Right lung (tissue), 5 donors: ENCODE results near the gene ANKRD40. TPM values are rescaled to one million over a fixed set of nuclear protein-coding genes. Genes with fewer than 3 reads are reported as not detected.
"Not testable (repeated sequence)": the region's sequence is repeated elsewhere in the genome, so short reads cannot be mapped to it uniquely, and the experiment has no call there.

Source experiments
- DNase-seq, 2 donors: peaks; one replicate each; pipeline ENCODE4 v3.0.0-alpha.2; 2013
- polyA plus RNA-seq, 5 donors: library from polyadenylated mRNA; unstranded; fragments of 120-200 nt; gene quantifications; one replicate each; pipeline versions ENCODE4 v1.2.1 to v1.2.3, GENCODE V29; 2013; ENCODE audit warnings: inconsistent platforms in 1 of 5, low replicate concordance in 1 of 5; ENCODE audit not compliant: insufficient read length in 5 of 5, insufficient read depth in 1 of 5

ANKRD40 gene
- polyA plus RNA-seq, 5 donors = 42.8 to 51.4 (median 47.3) TPM

DNA sequence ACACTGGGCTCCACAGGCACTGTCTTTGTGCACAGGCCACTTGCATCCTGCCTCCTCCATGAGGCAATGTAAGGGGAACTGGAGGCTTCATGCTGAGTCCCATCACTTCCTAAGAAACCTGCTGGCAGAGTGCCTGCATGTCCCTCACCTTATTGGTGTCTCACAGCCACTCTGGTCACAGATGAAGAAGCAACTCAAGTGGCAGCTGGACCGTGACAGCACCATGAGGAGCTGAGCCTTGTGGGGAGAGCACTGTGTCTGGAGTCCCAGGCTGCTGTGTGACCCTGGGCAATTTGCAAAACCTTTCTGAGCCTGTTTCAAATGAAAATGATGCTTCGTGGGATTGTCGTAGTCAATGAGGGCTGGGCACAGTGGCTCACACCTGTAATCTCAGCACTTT, 19.5 kb downstream of the ANKRD40 start:
- DNase-seq = no peak

DNA sequence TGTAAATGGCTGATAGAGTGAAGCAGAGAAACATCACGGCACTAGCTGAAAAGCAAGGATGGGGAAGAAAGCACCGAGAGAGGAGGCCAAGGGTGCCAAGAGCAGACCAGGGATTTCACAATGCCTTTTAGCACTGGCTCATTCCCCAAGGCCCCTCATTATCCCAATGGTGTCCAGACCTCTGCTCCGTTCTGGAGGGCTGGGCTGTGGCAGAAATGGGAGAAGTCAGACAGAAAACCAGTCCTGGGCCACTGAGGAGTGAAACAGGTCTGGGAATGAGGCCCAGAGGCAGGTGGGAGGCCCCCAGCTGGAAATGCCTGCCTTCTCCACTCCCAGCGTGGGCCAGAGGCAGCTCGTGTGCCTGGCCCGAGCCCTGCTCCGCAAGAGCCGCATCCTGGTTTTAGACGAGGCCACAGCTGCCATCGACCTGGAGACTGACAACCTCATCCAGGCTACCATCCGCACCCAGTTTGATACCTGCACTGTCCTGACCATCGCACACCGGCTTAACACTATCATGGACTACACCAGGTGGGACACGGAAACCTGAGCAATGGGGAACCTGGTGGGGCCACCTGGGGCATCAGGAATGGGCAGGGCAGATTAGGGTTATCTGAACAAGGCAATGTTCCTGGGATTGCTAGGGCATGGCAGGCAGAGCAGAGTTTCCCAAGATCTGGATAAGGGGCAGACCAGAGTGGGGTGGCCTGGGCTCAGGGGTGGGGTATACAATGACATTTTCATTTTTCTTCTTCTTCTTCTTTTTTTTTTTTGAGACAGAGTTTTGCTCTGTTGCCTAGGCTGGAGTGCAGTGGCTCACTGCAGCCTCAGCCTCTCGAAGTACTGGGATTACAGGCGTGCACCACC, 20.3 kb downstream of the ANKRD40 start:
- DNase-seq = no peak

DNA sequence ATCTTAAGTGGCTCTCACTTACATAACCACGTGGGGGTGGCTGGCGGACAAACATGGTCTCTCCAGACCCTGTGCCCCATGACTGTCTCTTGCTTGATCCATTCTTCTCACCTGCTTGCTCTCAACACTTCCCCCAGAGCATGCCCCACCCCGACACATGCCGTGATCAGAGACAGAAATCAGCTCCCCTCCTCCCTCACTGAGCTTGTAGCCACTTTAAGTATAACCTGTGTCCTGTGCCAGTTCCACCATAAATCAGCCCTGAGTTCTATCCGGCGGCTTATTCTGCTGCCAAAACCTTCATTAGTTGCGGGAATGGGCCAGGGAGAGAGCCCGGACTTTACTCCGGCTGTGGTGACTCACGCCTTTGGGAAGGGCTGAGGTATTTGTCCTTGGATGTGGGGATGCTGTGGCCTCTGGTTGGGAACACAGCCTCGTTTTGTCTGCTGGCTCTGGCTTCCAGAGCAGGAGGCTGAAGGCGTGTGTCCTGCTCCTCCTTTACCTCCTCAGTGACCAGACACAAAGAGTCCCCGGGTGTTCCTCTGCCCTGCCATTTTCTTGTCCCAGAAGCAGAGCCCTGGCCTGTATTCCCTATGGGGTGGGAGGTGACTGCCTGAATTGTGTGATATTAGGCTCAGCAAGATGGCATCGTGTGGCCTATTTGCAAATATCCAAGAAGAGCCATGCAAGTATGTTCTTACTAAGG, 21.1 kb downstream of the ANKRD40 start:
- no peak for DNase-seq

DNA sequence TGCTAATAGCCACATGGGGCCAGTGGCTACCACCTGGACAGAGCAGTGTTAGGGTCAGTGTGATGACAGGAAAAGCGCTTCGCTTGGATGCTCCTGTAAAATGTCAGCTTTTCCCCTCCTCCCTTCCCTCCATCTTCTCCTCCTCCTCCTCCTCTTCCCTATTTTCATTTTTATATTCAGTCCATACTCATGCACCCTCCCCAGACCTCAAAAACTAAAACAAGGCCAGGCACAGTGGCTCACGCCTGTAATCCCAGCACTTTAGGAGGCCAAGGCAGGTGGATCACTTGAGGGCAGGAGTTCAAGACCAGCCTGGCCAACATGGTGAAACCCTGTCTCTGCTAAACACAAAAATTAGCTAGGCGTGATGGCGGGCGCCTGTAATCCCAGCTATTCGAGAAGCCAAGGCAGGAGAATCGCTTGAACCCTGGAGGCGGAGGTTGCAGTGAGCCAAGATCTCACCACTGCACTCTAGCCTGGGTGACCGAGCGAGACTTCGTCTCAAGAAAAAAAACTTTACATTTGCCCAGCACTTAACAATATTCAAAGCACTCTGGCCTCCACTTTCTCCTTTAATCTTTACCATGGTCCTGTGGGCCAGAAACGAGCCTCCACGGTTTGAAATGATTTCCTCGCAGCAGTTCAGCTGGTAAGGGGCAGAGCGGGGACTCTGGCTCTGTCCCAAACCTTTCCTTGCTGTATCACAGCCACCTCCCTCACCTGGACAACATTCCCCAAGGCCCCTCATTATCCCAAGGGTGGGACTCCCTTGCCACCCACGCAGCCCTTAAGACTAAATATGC, 21.8 kb downstream of the ANKRD40 start:
- no peak for DNase-seq

DNA sequence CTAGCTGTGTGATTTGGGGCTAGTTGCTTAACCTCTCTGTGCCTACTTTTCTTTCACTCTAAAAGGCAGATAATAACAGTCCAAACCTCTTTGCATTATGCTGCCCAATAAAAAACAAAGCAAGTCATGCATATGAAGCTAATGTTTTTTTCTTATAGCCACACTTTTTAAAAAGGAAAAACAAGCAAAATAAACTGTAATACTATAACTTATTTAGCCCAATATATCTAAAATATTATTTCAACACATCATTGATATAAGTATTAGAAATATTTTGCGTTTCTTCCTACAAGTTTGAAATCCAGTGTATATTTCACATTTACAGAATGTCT, 22.4 kb downstream of the ANKRD40 start:
- DNase-seq = no peak

DNA sequence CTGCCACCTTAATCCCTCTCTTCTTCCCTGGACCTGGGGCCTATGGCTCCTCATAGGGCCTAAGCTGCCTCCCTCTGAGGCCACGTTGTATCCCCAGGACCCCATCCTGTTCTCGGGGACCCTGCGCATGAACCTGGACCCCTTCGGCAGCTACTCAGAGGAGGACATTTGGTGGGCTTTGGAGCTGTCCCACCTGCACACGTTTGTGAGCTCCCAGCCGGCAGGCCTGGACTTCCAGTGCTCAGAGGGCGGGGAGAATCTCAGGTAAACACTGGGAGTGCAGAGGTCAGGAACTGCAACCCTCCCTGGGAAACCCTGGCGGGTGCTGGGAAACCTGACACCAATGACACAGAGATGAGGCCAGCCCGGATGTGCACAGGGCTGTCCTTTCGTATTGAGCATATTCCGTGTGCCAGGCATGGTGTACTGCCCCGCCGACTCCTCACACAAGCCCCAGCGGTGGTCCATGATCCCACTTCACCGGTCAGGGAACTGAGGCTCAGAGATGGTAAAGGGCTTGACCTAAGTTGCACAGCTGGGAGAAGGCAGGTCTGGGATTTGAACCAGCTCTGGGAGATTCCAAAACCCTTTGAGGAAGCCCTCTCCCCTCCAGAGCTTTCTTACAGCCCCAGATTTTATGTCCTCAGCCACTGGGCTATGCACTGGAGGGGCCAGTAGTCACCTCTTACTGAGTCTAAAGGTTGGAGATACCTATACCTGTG, 22.9 kb downstream of the ANKRD40 start:
- DNase-seq = no peak

DNA sequence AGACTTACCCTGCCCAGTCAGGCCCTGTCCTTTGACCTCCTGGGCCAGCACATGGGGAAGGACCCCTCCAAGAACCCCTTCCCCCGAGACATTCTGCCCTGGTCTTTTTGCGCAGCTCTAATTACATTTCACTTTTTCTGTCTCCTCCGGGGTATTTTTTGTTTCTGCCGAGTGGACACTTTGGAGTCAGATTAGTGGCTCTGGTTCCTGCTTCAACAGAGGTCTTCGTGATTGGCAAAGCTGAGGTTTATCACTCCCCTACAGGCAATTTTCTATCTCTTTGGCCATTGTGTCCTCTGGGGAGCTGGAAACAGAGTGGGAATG, 23.5 kb downstream of the ANKRD40 start:
- no peak for DNase-seq

DNA sequence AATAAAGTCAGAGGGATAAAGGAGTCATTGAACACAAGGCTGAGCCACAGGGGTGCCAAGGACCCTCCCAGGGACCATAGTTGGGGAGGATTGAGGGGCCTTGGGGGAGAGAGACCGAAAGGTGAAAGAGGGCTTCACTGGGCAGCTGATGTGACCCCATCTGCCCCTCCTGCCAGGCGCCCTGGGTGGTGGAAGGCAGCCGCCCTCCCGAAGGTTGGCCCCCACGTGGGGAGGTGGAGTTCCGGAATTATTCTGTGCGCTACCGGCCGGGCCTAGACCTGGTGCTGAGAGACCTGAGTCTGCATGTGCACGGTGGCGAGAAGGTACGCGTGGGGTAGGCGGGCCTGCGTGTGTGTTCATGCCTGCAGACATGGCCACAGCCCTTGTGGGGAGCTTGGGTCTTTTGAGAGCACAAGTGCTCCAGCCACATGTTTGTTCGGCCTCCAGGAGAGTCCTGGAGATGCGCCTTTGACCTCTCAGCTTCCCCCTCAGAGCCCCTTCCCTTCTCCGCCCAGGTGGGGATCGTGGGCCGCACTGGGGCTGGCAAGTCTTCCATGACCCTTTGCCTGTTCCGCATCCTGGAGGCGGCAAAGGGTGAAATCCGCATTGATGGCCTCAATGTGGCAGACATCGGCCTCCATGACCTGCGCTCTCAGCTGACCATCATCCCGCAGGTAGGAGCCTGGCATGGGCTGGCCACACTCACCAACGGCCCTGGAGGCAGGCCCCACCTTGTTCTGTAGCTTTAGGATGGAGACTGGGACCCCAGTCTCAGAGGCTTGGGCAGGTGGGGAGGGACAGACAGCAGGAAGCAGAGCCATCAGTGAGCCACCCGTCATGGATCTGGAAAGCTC, 24.1 kb downstream of the ANKRD40 start:
- no peak for DNase-seq

DNA sequence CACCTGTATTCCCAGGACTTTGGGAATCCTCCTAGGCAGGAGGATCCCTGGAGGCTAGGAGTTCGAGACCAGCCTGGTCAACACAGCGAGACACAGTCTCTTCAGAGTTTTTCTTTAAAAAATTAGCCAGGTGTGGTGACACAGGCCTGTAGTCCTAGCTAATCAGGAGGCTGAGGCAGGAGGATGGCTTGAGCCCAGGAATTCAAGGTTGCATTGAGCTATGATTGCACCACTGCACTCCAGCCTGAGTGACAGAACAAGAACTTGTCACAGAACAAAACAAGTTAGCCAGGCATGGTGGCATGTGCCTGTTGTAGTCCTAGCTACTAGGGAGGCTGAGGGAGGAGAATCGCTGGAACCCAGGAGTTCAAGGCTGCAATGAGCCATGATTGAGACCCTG, 24.8 kb downstream of the ANKRD40 start:
- DNase-seq = no peak

DNA sequence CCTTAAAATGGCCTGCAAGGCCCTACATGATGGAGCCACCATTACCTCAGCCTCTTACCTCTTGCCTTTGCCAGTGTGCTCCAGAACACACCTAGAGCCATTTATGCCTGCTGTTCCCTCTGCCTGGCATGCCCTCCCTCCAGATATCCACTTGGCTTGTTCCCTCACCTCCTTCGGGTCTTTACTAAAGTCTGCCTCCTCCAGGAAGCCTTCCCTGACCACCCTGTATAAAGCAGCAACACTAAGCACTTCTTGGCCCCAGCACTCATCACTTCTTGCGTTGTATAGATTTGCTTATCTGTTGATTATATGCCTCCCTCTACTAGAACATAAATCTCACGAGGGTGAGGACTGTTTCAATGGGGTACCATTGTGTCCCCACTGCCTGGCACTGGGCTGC, 25.3 kb downstream of the ANKRD40 start:
- no peak for DNase-seq

DNA sequence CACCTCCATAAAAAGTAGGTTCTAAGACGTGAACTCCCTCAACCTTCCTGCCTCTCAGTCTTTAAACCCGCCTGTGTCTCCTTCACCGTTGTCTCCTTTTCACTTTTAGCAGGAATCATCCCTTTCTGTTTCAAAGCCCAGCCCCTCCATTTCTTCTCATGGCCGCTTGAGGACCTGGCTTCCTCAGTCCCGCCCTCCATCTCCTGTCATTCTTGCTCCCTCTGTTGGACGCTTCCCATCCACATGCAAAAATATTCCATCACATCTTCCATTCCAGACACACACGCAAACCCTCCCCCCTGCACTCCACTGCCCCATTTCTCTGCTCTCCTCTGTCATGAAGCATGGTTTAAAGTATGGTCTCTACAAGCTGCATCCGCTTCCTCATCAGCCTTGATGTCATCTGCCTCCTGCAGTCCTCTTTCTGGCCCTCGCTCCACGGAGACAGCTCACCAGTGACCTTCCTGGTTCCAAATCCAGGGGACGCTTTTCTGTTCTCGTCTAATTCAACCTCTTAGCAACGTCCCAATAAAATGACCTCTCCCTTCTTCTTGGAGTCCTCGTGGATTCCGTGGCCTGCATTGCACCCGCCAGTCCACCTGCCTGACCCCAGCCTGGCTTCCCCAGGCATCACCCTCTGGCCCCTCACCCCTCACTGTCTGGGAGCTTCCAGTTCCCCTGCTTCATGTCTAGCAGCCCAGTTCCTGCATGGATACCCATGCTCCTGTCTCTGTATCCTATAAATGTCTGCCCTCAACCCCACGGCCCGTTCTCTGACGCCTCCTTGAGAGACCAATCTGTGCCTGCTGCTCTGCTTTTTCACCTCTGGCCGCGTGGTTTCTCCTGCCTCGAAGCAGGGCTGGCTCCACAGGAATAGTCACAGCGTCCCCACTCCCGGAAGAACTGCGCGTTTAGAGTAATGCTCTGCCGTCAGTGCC, 26.2 kb downstream of the ANKRD40 start:
- peak; percentile 55 to 71 for DNase-seq

DNA sequence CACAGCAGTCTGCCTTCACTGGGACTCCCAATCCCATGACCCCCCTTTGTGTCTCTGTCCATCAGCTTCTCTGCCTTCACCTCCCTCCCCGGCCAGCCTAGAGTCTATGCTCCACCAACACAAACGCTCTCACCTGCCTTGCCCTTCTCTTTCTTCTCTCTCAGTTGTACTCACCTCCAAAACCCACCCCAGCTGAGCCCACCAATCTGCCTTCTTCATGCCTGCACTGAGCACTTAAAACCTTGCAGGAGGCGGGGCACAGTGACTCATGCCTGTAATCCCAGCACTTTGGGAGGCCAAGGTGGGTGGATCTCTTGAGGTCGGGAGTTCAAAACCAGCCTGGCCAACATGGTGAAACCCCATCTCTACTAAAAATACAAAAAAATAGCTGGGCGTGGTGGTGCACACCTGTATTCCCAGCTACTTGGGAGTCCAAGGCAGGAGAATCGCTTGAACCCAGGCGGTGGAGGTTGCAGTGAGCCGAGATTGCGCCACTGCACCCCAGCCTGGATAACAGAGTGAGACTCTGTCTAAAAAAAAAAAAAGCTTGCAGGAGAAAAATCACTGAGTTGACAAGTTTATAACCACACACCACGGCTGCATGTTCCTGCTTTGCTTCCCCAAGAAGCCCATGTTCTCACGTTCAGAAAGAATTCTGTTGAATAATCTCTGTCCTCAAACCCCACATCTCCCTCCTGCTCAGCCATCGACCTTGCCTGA, 27.0 kb downstream of the ANKRD40 start:
- DNase-seq = not testable (repeated sequence)

DNA sequence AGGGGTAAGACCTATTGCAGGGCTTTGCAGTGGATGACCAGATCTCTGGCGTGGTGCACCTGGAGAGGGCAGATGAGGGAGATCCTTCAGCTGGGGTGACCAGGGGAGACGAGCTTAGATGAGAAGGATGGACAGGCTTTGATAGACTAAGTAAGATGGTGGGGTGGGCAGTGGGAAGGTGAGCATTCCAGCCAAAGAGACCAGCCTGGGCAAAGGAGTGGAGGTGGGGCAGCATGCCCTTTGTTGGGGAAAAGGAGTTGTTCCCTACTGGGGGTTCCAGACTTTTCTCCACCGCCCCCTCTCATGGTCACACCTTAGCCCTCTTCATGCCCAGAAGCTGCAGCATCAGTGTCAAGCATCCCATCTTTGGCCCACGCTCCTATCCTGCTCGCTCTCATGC, 27.6 kb downstream of the ANKRD40 start:
- DNase-seq = no peak

DNA sequence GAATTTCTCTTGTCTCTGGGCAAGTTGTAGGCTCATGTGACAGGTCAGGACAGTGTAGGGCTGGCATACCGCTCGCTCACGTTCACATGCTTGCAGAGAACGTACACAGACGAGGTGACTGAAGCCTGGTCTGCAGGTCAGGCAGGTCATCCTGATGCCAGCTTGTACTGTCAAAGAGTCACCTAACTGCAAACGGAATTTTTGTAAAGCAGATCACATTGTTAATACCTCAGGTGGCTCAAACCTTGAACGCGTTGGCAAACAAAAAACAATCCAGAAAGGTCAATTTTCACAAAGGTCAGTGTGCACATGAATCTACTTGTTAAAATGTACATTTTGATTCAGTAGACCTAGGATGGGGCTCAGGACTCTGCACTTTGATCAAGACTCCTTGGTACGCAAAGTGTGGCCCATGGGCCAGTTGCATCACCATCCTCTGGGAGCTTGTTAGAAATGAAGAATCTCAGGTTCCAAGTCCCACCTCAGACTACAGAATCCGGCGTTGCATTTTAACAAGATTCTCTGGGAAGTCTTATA, 28.6 kb downstream of the ANKRD40 start:
- no peak for DNase-seq

DNA sequence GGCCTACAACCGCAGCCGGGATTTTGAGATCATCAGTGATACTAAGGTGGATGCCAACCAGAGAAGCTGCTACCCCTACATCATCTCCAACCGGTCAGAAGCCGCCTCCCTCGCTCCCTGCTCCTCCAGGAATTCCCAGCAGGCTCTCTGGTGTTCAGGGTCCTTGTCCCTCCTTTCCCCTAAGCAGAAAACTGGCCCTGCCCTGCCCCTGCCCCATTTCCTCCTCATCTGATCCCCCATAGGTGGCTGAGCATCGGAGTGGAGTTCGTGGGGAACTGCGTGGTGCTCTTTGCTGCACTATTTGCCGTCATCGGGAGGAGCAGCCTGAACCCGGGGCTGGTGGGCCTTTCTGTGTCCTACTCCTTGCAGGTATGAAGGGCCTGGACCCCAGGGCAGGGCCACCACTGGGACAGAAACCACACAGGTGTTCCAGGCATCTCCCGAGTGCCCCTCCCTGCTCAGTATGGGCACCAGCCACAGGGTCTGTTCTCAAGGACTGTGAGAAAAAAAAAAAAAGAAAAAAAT, 29.8 kb downstream of the ANKRD40 start:
- no peak for DNase-seq

DNA sequence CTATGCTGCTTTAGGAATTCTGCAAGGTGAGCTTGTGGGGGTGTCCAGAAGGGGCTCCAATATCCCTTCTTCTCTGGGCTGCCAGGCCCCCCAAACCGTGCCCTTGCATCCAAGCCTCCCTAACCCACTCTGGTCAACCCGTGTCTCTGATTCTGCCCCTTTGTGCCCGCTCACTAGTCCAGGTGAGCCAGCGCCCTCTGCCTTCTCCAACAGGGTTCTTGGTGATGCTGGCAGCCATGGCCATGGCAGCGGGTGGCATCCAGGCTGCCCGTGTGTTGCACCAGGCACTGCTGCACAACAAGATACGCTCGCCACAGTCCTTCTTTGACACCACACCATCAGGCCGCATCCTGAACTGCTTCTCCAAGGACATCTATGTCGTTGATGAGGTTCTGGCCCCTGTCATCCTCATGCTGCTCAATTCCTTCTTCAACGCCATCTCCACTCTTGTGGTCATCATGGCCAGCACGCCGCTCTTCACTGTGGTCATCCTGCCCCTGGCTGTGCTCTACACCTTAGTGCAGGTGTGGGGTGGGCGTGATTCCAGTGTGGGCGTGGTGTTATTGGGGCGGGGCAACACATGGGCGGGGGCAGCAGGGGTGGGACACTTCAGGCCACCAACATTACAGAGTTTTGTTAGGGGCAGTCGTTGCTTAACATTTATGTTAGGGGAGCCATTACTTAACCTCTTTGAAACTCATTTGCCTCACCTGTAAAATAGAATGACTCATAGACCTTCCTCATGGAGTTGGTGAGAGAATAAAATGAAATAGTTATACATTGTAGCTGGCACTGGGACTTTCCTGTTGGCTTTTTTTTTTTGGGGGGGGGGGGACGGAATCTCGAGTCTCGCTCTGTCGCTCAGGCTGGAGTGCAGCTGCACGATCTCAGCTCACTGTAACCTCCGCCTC, 31.4 kb downstream of the ANKRD40 start:
- no peak for DNase-seq

DNA sequence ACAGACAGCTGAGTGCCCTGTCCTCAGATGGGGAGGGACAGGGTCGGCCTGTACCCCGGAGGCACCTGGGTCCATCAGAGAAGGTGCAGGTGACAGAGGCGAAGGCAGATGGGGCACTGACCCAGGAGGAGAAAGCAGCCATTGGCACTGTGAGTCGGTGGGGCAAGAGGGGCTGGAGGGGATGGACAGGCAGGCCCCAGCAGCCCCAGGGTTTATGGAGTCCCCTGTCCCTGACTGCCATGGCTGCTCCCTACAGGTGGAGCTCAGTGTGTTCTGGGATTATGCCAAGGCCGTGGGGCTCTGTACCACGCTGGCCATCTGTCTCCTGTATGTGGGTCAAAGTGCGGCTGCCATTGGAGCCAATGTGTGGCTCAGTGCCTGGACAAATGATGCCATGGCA, 32.1 kb downstream of the ANKRD40 start:
- DNase-seq = no peak

DNA sequence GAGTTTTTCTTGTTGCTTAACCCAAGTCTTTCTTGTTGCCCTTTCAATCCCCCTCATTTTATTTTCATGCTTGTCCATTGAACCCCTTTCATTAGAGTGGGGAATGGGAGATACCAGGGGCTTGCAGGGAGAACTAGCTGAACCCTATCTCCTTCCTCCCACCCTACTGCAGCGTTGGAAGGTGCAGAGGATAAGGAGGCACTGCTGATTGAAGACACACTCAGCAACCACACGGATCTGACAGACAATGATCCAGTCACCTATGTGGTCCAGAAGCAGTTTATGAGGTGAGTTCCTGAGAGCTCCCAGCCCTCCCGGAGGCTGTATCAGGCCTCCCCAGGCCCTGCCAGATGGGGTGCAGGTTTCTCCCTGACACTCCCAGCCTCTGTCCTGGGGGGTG, 32.5 kb downstream of the ANKRD40 start:
- DNase-seq = no peak
